ENCODE data around the gene PSME3. TPM values are rescaled to one million over a fixed set of nuclear protein-coding genes. Genes with fewer than 3 reads are reported as not detected.

Gene PSME3
- total and polyA plus RNA-seq, 10 donors: 19.1 to 96.4 (median 73.7) TPM

GRCh38 chr17:42841975-42842685 is 8.9 kb downstream of the PSME3 start:
- peak; percentile 28 for DNase-seq
- Histone ChIP-seq H3K4me1 (peaks cover 0 to 65% (median 17%) of the 10 kb centered on the region in 6 donors), H3K4me3 (no peak overlapping the region), H3K27ac (peak overlapping the region in 4 of 8 donors; percentile 40 to 75 (median 54)), H3K36me3 (peaks cover 3 to 91% (median 84%) of the 10 kb centered on the region in 6 donors), H3K27me3 (replicated peaks in 1 of 7) (no peaks in the 10 kb centered on the region), H3K9me3 (no peaks in the 10 kb centered on the region)
- TF ChIP-seq POLR2A (IDR thresholded peaks at IDR 0.05) (no peak), CTCF (IDR thresholded peaks at IDR 0.05 in 8 of 11, conservative IDR thresholded peaks at IDR 0.05 in 3 of 11) (no peak), POLR2AphosphoS5 (IDR thresholded peaks at IDR 0.05) (no peak)
- intact Hi-C loops (cut with DNase I; ENCODE audit: low total_unique reads): loop anchor here (2.0 kb wide), 1 partner anchor 95 kb away; no protein-coding TSS in a partner anchor
- 77 to 88% (median 82%) methylated on average over 11 of the region's 11 CpGs for WGBS, 5 donors

- peak overlapping the region in 1 of 8 donors; percentile 31 for H3K27ac ChIP-seq
Measured at GRCh38 chr17:42843358-42843934, 10.2 kb downstream of the PSME3 start.

GRCh38 chr17:42844271-42844670 is 11.1 kb downstream of the PSME3 start, which contains the start of gene AOC2:
AOC2 (plus strand) TSS chr17:42844580; CDS start chr17:42844627, 47 bp downstream.
- Histone ChIP-seq H3K36me3 (peaks cover 3 to 69% (median 62%) of the 10 kb centered on the region in 6 donors), H3K4me1 (peaks cover 0 to 66% (median 19%) of the 10 kb centered on the region in 6 donors), H3K27me3 (replicated peaks in 1 of 7) (no peaks in the 10 kb centered on the region), H3K9me3 (no peaks in the 10 kb centered on the region), H3K4me3 (no peak within 1 kb of the TSS), H3K27ac (peak within 1 kb of the TSS in 2 of 8 donors; percentile 24 to 31)
- no peak for DNase-seq
- intact Hi-C loops (cut with DNase I; ENCODE audit: low total_unique reads): no loop called here
- TF ChIP-seq POLR2A (IDR thresholded peaks at IDR 0.05) (no peak), POLR2AphosphoS5 (IDR thresholded peaks at IDR 0.05) (no peak), CTCF (IDR thresholded peaks at IDR 0.05 in 8 of 11, conservative IDR thresholded peaks at IDR 0.05 in 3 of 11) (no peak)
- 47 to 70% (median 63%) methylated on average over 4 of the region's 4 CpGs for WGBS, 5 donors

More at GRCh38 chr17:42843358-42843934, 10.2 kb downstream of the PSME3 start:
- H3K36me3 ChIP-seq: peaks cover 3 to 78% (median 70%) of the 10 kb centered on the region in 6 donors
- no peaks in the 10 kb centered on the region for H3K27me3 ChIP-seq (replicated peaks in 1 of 7)
- 49 to 57% (median 50%) methylated on average over 6 of the region's 6 CpGs for WGBS, 5 donors
- H3K9me3 ChIP-seq: no peaks in the 10 kb centered on the region
- H3K4me3 ChIP-seq: no peak overlapping the region
- TF ChIP-seq POLR2AphosphoS5 (IDR thresholded peaks at IDR 0.05): peak in 1 of 3 donors; percentile 14
- peak; percentile 44 to 85 (median 72) for TF ChIP-seq CTCF (IDR thresholded peaks at IDR 0.05 in 8 of 11, conservative IDR thresholded peaks at IDR 0.05 in 3 of 11)
- TF ChIP-seq POLR2A (IDR thresholded peaks at IDR 0.05): no peak
- DNase-seq: peak; percentile 12
- H3K4me1 ChIP-seq: peaks cover 0 to 66% (median 19%) of the 10 kb centered on the region in 6 donors
- intact Hi-C loops (cut with DNase I; ENCODE audit: low total_unique reads): loop anchor here (2.0 kb wide), 1 partner anchor 93 kb away; no protein-coding TSS in a partner anchor
